Hepatocyte (in vitro differentiated cells): ENCODE measurements around the gene GART. TPM values are rescaled to one million over a fixed set of nuclear protein-coding genes. Genes with fewer than 3 reads are reported as not detected.
A peak's percentile ranks its signal among the peaks of the same experiment; 100 is the strongest.
"Not testable (repeated sequence)": the region's sequence is repeated elsewhere in the genome, so short reads cannot be mapped to it uniquely, and the experiment has no call there.

ENCODE experiments used
- DNase-seq: peaks from one replicate; pipeline ENCODE4 v3.0.0-alpha.2; 2016; ENCODE audit warnings: low spot score
- H2AFZ ChIP-seq: fragments of 200-600 bp; sonication (generic); 2 replicates; pipeline ENCODE4 v1.6.0; 2016; ENCODE audit warnings: antibody characterized with exemption, mild to moderate bottlenecking
- H3K27ac ChIP-seq: fragments of 200-600 bp; sonication (generic); 2 replicates; pipeline ENCODE4 v1.5.1; 2016; ENCODE audit warnings: mild to moderate bottlenecking
- H3K27me3 ChIP-seq: fragments of 200-600 bp; sonication (generic); 2 replicates; pipeline ENCODE4 v1.6.1; 2016
- H3K36me3 ChIP-seq: fragments of 200-600 bp; sonication (generic); replicated peaks from 2 replicates; pipeline ENCODE4 v1.5.1; 2016; ENCODE audit warnings: low read depth; ENCODE audit not compliant: insufficient read depth
- H3K4me1 ChIP-seq: fragments of 200-600 bp; sonication (generic); 2 replicates; pipeline ENCODE4 v1.5.1; 2016; ENCODE audit warnings: mild to moderate bottlenecking, moderate library complexity; ENCODE audit not compliant: insufficient read depth
- H3K4me2 ChIP-seq: fragments of 200-600 bp; sonication (generic); 2 replicates; pipeline ENCODE4 v1.6.0; 2016
- H3K4me3 ChIP-seq: fragments of 200-600 bp; sonication (generic); 2 replicates; pipeline ENCODE4 v1.5.1; 2016; ENCODE audit warnings: mild to moderate bottlenecking
- H3K79me2 ChIP-seq: fragments of 200-600 bp; sonication (generic); 2 replicates; pipeline ENCODE4 v1.6.0; 2017; ENCODE audit warnings: mild to moderate bottlenecking
- H3K9me2 ChIP-seq: fragments of 200-600 bp; sonication (generic); replicated peaks from 2 replicates; pipeline ENCODE4 v1.6.0; 2017; ENCODE audit warnings: mild to moderate bottlenecking; ENCODE audit not compliant: insufficient read depth
- H3K9me3 ChIP-seq: fragments of 200-600 bp; sonication (generic); 2 replicates; pipeline ENCODE4 v1.5.1; 2016; ENCODE audit warnings: low read depth, mild to moderate bottlenecking
- H4K20me1 ChIP-seq: fragments of 200-600 bp; sonication (generic); 2 replicates; pipeline ENCODE4 v1.6.0; 2016; ENCODE audit warnings: mild to moderate bottlenecking; ENCODE audit not compliant: insufficient read depth, poor library complexity, severe bottlenecking
- EZH2 ChIP-seq: fragments of 200-600 bp; sonication (generic); IDR thresholded peaks from 2 replicates; pipeline ENCODE4 v1.6.1; 2016; ENCODE audit warnings: antibody characterized with exemption, mild to moderate bottlenecking, borderline replicate concordance
- EZH2phosphoT487 ChIP-seq: fragments of 200-600 bp; sonication (generic); IDR thresholded peaks from one replicate; pipeline ENCODE4 v1.6.1; 2018; ENCODE audit warnings: antibody characterized with exemption, mild to moderate bottlenecking, low read depth, moderate library complexity; ENCODE audit not compliant: unreplicated experiment, severe bottlenecking
- WGBS: methylation state at CpG from one replicate; pipeline ENCODE4 v1.1.6; 2016; ENCODE audit warnings: low lambda C conversion rate; ENCODE audit errors: missing lambda C conversion rate; 5-methylcytosine and 5-hydroxymethylcytosine counted together
- polyA plus RNA-seq: library from polyadenylated mRNA; unstranded; fragments of >200 nt; fragmentation: Nextera tagmentation; extraction: Ambion mirVana; gene quantifications from 2 replicates; pipeline ENCODE4 v1.2.1, GENCODE V29; 2016
- total RNA-seq: library from RNA; depleted of rRNA; stranded (reverse); fragments of >200 nt; gene quantifications from 2 replicates; pipeline ENCODE4 v1.2.3, GENCODE V29; 2014
- TF ChIP-seq, protein P1 (sequence below): fragments of 200-600 bp; sonication (generic); IDR thresholded peaks from 2 replicates; pipeline ENCODE4 v1.5.1; 2016; ENCODE audit warnings: antibody characterized with exemption, mild to moderate bottlenecking; ENCODE audit not compliant: poor library complexity

GART gene
- total and polyA plus RNA-seq, 2 experiments from 2014 or later = 41.6 to 83.3 TPM

DNA sequence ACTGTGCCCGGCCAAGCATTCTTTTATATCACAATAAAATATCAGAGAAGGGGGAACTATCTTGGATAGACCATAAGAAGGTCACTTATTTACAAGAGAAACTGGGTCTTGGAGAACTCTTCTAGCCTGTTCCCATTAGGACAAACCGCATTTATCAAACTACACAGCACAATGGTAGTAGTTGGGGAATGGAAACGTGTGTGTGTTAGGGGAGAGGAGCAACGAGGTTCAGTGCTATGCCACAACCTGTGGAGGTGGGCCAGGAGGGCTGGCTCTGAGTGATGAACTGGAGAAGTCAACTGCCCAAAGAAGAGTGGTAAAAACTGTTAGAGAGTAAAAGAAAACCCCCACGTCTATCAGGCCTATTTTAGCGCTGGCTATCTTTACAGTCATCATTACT is 45.0 kb upstream of the GART start:
- H3K4me2 ChIP-seq = peak overlapping the region; percentile 86
- peaks cover 34% of the 10 kb centered on the region for H3K79me2 ChIP-seq
- no peak overlapping the region for H3K4me3 ChIP-seq
- H3K27me3 ChIP-seq = no peaks in the 10 kb centered on the region
- TF ChIP-seq EZH2phosphoT487 = no peak
- TF ChIP-seq, protein P1, sequence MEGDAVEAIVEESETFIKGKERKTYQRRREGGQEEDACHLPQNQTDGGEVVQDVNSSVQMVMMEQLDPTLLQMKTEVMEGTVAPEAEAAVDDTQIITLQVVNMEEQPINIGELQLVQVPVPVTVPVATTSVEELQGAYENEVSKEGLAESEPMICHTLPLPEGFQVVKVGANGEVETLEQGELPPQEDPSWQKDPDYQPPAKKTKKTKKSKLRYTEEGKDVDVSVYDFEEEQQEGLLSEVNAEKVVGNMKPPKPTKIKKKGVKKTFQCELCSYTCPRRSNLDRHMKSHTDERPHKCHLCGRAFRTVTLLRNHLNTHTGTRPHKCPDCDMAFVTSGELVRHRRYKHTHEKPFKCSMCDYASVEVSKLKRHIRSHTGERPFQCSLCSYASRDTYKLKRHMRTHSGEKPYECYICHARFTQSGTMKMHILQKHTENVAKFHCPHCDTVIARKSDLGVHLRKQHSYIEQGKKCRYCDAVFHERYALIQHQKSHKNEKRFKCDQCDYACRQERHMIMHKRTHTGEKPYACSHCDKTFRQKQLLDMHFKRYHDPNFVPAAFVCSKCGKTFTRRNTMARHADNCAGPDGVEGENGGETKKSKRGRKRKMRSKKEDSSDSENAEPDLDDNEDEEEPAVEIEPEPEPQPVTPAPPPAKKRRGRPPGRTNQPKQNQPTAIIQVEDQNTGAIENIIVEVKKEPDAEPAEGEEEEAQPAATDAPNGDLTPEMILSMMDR = no peak
- no peak for TF ChIP-seq EZH2
- H3K9me3 ChIP-seq = no peaks in the 10 kb centered on the region
- H3K36me3 ChIP-seq = no peaks in the 10 kb centered on the region
- no peaks in the 10 kb centered on the region for H3K9me2 ChIP-seq
- H4K20me1 ChIP-seq = no peaks in the 10 kb centered on the region
- DNase-seq = no peak
- H3K4me1 ChIP-seq = peaks cover 9% of the 10 kb centered on the region
- H2AFZ ChIP-seq = no peak overlapping the region
- no peak overlapping the region for H3K27ac ChIP-seq
- WGBS = 70% methylated on average over 6 of the region's 6 CpGs

DNA sequence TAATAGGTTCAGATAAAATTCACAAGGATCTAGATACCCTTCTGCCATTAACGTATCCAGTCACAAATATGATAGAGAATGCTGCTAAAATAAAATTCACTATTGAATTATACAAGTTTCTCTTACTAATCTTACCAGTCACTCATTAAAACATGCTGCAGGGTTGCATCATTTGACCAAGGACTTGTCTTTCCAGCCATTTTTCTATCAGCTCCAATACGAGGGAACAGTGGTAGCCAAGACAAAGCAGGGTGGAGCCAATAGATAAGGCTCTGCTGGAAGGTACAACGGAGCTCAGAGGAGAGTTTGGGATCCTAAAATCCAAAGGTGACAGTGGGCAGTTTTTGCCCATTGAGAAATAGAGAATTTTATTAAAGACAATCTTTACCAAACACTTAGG is 42.5 kb upstream of the GART start:
- DNase-seq = no peak
- no peaks in the 10 kb centered on the region for H3K9me3 ChIP-seq
- no peak overlapping the region for H2AFZ ChIP-seq
- peaks cover 4% of the 10 kb centered on the region for H3K4me1 ChIP-seq
- H3K27me3 ChIP-seq = no peaks in the 10 kb centered on the region
- no peaks in the 10 kb centered on the region for H4K20me1 ChIP-seq
- no peaks in the 10 kb centered on the region for H3K36me3 ChIP-seq
- no peak overlapping the region for H3K27ac ChIP-seq
- TF ChIP-seq, protein P1 = no peak
- no peak for TF ChIP-seq EZH2
- TF ChIP-seq EZH2phosphoT487 = no peak
- WGBS = 75% methylated on average over 3 of the region's 3 CpGs
- no peak overlapping the region for H3K4me3 ChIP-seq
- H3K79me2 ChIP-seq = peaks cover 40% of the 10 kb centered on the region
- H3K4me2 ChIP-seq = no peak overlapping the region
- no peaks in the 10 kb centered on the region for H3K9me2 ChIP-seq

DNA sequence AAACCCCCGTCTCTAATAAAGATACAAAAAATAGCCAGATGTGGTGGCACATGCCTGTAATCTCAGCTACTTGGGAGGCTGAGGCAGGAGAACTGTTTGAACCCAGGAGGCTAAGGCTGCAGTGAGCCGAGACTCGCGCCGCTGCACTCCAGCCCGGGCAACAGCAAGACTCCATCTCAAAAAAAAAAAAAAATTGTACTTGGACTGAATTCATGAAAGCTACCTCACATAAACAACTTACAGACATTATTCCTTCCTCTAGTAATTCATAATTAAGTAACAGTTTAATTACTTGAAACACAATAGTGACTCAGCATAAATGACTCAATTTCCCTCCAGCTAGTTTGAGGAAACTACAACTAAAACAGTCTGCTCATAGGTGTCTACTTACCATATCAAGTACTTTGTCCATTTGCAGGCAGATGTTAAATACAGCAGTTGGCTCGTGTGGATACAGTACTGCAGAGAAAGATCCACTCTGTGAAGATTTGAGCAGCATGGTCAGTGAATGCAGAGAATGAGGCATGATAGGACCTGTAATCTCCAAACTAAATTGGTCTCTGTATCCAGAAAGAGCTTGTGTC is 37.1 kb upstream of the GART start:
- no peak for DNase-seq
- TF ChIP-seq EZH2 = no peak
- no peak for TF ChIP-seq EZH2phosphoT487
- Histone ChIP-seq H3K4me1 (peaks cover 6% of the 10 kb centered on the region), H3K9me2 (no peaks in the 10 kb centered on the region), H3K4me2 (no peak overlapping the region), H3K4me3 (no peak overlapping the region), H4K20me1 (no peaks in the 10 kb centered on the region), H3K27me3 (no peaks in the 10 kb centered on the region), H3K79me2 (peaks cover 11% of the 10 kb centered on the region), H3K27ac (peak overlapping the region; percentile 28), H2AFZ (no peak overlapping the region), H3K36me3 (no peaks in the 10 kb centered on the region), H3K9me3 (no peaks in the 10 kb centered on the region)
- 92% methylated on average over 7 of the region's 7 CpGs for WGBS

DNA sequence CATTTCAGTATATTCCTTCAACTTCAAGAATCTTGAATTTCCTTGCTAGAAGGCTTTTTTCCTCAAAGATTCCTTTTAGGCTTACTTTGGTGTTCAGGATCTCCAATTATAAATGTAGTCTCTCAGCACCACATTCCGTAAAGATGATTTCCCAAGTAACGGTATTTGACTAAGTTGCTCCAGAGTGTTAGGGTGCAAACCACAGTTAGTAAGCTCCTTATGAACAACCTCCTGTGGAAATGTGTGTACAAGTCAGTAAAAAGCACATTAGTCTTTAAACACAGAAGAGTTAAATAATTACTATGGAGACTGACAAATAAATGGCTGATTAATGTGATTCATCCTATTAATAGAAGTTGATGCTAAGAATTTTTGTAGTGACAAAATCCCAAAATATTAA is 36.3 kb upstream of the GART start:
- TF ChIP-seq EZH2 (no peak), EZH2phosphoT487 (no peak)
- TF ChIP-seq, protein P1 = no peak
- WGBS = 86% methylated on average over 2 of the region's 2 CpGs
- Histone ChIP-seq H3K9me3 (no peaks in the 10 kb centered on the region), H2AFZ (no peak overlapping the region), H3K79me2 (peaks cover 11% of the 10 kb centered on the region), H3K4me3 (no peak overlapping the region), H3K27me3 (no peaks in the 10 kb centered on the region), H3K4me1 (peaks cover 6% of the 10 kb centered on the region), H4K20me1 (no peaks in the 10 kb centered on the region), H3K36me3 (no peaks in the 10 kb centered on the region), H3K4me2 (no peak overlapping the region), H3K27ac (no peak overlapping the region), H3K9me2 (no peaks in the 10 kb centered on the region)
- no peak for DNase-seq

DNA sequence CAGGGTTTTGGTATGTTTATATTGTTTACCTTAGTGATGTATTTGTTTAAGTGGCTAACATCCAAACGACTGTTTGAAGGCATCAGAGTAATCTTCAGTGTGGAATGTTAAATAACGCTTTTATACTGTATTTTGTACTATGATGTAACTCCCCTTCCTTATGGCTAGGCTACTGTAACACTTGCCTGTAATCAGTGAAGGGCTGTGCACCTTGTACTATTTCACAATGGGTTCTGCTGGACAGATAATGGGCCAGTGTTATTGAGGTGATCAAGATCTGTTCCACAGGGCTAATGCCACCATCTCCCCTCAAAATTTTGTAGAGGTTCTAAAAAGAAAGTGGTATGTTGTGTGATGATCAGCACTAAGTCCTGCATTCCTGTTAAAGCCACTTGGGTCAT is 34.8 kb upstream of the GART start:
- H3K27me3 ChIP-seq, H2AFZ ChIP-seq, H4K20me1 ChIP-seq, H3K4me1 ChIP-seq, H3K4me2 ChIP-seq, H3K4me3 ChIP-seq, H3K9me3 ChIP-seq, H3K9me2 ChIP-seq, H3K36me3 ChIP-seq: not testable (repeated sequence)
- H3K27ac ChIP-seq = peak overlapping the region; percentile 49
- DNase-seq = peak; percentile 19
- 34% methylated on average over 2 of the region's 2 CpGs for WGBS
- H3K79me2 ChIP-seq = peaks cover 17% of the 10 kb centered on the region
